Measurements from ENCODE around the gene TGM1.

TGM1 gene

GRCh38 chr14:24262821-24263733 lies at the start of gene TGM1:
TSS of gene TGM1 (minus strand) at chr14:24263177. CDS start at chr14:24262352, 825 bp downstream.
- no peak for DNase-seq

DNA sequence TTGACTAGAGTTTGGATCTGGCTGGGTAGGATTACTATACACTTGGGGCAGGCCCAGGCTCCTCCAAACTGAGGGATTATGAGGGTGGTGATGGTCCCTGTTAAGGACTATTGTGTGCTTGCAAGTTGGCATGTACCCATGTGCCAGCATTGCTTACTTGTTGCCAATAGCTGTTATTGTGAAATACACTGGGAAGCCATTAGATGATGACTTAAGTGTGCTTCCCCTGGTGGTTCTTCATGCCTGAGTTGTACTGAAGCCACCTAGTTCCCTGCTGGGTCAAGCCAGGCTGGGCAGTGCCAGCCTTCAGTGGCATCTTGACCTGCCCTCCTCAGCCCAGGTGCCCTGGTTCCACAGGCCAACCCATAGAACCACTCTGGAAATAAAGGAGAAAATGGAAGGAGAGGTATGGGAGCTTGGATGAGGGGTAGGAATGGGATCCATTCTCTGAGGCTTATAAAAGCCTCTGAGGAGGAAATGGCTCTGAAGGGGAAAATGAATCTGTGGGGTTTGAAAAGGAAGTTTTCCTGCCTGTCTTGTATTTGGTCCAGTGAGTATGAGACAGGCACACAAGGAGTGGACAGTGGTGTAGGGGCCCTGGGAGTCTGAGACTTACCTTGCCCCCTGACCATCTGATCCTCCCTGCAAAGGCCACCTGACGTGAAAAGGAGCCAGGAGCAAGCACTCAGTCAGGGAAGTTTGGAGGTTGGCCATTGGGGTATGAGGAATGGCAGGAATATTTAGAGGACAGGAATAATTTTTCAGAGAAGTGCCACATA lies 49.0 kb upstream of the TGM1 start:
- peak; percentile 57 for DNase-seq

- DNase-seq: peak; percentile 58
Measured at GRCh38 chr14:24310646-24311604, 47.9 kb upstream of the TGM1 start, which contains the start of gene LTB4R. TSS of gene LTB4R (plus strand) at chr14:24311502. CDS start at chr14:24315652, 4,150 bp downstream.

DNA sequence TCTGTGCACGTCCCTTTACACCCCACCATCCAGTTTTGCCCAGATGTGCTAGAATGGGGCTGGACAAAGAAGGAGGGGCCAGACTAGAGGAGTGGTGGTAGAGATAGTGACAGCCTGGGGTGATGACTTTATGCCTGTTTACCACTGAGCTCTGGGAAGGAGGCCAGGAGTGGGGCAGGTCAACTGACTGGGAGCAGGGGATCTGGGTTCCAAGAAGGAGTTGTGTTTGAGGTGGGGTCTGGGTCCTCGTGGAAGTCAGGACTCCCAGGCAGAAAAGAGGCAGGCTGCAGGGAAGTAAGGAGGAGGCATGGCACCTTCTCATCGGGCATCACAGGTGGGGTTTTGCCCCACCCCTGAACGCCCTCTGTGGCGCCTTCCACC lies 47.3 kb upstream of the TGM1 start:
- no peak for DNase-seq

DNA sequence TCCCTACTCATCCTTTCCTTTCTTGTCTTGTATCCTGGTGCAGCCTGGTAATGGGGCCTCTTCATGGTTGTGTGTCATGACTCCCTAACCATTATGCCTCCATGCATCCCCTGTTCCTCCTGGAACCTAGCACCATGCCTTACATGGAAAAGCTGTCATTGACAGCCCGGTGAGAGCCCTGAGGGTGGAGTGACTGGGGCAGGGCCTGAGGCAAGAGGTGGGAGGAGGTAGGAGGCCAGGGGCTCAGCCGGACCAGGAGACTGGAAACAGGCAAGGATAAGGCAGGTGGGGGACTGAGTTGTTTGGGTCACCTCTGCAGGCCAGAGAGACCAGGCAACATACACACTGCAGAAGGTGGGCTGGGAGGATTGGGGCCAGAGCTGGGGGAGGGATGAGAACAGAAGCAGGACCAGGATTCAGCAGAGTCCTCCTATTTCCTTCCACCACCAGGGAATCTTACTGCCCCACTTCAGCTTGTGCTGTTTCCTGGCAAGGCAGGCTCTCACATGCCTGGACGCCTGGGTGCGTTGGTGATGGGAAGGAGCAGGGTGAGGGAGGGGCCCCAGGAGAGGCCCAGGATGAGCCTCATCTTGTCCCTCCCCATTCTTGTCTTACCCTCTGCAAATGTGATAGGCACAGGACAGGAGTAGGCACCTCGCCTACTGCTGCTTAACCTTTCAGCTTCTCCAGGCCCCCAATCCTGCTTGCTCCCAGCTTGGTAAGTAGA lies 46.7 kb upstream of the TGM1 start, which contains the start of gene LTB4R2:
TSS of gene LTB4R2 (plus strand) at position 603 of the 727 bp plus-strand sequence. CDS start 525 bp downstream, outside the sequence.
- no peak for DNase-seq

DNA sequence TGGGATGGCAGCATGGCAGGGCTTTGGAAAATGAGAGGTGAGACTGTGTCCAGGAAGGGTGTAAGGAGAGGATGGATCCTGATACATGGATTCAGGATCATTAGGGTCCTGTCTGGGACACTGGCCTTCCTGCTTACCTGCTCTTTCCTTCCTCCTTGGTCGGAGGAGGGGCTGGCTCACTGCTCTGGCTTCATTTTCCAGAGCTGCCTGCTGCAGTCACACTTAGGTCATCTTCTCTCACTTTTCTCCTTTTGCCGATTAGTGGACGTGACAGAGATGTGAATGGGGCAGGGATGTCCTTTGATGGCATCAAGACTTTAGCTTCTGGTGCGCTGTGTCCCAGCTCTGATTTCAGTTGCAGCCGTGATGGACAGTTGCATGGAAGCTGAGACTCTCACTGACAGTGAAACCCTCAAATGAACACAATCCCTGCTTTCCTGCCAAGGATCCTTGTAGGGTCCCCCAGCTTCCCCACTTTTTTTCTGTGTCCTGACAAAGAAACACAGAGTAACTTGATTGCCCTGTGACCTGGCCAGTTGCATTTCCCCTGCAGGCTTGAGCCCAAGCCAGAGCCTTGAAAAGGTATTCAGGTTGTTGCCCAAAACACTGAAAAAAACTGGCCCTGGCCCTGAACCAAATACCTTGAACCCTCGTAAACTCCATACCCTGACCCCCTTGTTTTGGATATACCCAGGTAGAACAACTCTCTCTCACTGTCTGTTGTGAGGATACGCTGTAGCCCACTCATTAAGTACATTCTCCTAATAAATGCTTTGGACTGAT lies 45.6 kb upstream of the TGM1 start:
- DNase-seq: no peak

- DNase-seq: no peak
Measured at GRCh38 chr14:24307575-24308341, 44.8 kb upstream of the TGM1 start, which contains the start of gene CIDEB. TSS of gene CIDEB (minus strand) at chr14:24307977. CDS start at chr14:24307858, 119 bp downstream.

DNA sequence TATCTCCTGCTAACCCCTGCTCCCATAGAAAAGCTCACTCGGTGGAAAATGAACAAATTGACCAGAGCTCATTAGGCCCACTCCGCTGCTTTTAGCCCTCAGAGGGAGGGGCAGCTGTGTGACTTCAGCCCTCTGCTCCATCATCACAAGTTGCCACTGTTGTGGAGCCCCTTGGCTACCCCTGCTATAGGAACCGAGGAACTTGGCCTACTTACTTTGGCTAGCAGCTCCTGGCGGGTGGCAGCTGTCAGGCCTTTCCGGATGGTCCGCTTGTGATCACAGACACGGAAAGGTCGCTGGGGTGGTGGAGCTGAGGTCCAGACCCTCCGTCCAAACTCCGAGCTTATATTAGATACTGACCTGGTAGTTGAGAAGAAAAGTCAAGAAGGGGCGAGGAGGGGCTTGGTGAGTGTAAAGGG lies 44.2 kb upstream of the TGM1 start:
- DNase-seq: no peak

DNA sequence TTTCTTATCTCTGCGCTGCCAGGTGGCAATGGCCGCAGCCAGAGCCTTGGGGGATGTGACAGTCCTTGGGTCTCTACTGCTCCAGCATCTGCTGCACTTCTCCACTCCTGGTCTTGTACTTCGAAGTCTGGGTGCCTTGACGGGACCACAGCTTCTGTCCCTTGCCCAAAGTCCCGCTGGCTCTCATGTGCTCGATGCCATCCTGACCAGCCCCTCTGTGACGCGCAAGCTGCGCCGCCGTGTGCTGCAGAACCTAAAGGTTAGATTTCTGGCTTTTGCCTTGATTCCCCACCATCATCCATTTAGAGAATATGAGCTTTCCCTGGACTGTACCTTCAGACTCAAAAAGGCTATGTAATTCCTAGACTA lies 41.0 kb upstream of the TGM1 start:
- DNase-seq: no peak

- no peak for DNase-seq
Measured at GRCh38 chr14:24300326-24300980, 37.5 kb upstream of the TGM1 start.

GRCh38 chr14:24299255-24300191 lies 36.5 kb upstream of the TGM1 start, which contains the start of the genes DHRS1 and NOP9:
TSS of gene DHRS1 (minus strand) at chr14:24299780. CDS start at chr14:24299106, 674 bp downstream.
TSS of gene NOP9 (plus strand) at chr14:24299850. CDS start at chr14:24299955, 105 bp downstream.
- DNase-seq: peak; percentile 50

DNA sequence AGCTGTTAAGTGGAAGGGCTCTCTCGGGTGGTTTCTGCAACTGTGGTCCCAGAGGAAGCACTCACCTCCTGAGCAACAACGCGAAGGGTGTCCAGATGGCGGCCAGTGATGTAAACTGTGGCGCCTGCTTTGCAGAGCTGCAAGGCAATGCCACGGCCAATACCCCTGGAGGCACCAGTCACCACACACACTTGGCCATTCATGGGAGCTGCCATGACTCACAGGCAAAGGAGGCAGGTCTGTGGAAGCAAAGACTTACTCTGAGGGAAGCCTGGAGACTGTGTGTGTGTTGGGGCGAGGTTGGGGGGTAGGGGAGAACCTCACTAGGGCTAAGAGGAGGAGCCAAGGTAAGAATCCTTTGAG lies 35.9 kb upstream of the TGM1 start:
- DNase-seq: no peak

GRCh38 chr14:24297190-24297964 lies 34.4 kb upstream of the TGM1 start:
- DNase-seq: peak; percentile 30

DNA sequence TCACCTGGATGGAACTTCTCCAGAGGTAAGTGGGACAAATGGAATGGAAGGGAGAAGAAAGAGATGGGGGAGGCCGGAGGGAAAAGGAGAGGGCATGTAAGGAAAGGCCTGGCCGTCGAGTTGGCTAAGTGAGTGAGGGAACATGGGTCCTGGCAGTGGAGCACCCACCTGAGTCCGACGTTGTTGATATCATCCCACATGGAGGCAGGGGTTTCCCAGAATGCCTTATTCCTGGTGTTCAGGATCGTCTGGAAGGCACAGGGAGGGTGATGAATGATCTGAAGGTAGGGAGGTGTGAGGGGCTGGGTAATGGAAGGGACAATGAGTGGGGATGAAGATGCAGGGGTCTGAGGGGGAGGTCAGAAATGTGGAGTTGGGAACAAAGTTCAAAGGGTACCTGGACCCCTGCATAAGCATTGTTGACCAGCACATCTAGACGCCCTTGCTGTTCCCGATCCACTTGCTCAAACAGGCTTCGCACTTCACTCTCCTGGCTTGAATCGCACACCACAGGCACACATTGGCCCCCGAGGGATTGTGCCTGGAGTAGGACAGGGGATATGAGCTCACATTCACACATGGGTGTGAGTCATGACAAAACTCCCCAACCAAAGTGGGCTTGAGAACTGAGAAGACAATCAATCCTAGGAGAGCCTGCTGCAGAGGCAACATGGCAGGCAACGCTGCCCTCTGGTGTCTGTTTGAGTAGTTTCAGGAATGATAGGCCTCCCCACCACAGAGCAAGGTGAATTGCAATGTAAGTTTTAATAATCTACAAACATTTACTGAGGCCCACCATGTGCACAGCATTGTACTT lies 33.6 kb upstream of the TGM1 start:
- peak; percentile 38 for DNase-seq

- DNase-seq: no peak
Measured at GRCh38 chr14:24293525-24293924, 30.5 kb upstream of the TGM1 start.

DNA sequence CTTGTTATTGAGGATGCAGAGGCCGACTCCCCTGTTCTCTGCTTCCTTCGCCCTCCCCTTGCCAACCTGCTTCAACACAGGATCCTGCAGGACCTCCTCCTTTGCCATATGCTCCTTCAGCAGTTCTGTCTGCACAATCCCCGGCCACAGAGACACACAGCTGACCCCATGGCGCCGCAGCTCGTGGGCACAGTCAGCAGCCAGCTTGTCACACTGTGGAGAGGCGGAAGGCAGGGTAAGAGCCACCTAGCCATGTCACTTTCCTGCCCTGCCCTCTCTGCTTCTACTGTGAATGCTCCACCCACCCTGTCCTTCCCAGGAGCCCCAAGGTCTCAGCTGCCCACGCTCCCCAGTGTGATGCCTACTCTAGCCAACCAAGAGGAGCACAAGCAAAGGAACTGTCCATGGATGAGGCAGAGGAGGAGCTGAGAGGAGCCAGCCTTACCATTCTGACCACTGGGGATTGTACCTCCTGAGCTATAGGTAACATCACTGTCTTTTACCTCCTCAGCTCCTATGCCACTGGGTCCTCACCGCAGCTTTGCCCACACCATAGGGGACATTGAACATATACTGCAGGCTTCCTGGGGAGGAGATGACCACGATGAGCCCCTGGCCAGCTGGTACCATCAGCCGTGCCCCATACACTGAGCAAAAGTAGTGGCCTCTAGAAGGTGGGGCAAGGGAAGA lies 29.3 kb upstream of the TGM1 start:
- DNase-seq: no peak

Data from GF-D8 (cell line).